H9 (cell line): ENCODE measurements around the gene CACNB2. TPM values are rescaled to one million over a fixed set of nuclear protein-coding genes. Genes with fewer than 3 reads are reported as not detected.

Experiments
- DNase-seq: peaks from one replicate; pipeline ENCODE4 v3.0.0-alpha.2; 2017
- H2AFZ ChIP-seq: one replicate; pipeline ENCODE4 v1.6.1; 2013; ENCODE audit warnings: mild to moderate bottlenecking, low read length, control low read depth, moderate library complexity
- H2AK5ac ChIP-seq: 2 replicates; pipeline ENCODE4 v1.6.1; 2013; ENCODE audit warnings: low read length, control low read depth, mixed read lengths; ENCODE audit not compliant: insufficient read length
- H2BK120ac ChIP-seq: one replicate; pipeline ENCODE4 v1.6.1; 2013; ENCODE audit warnings: low read depth, mild to moderate bottlenecking, low read length, control low read depth, inconsistent platforms; ENCODE audit not compliant: poor library complexity, severe bottlenecking
- H2BK12ac ChIP-seq: 2 replicates; pipeline ENCODE4 v1.6.1; 2013; ENCODE audit warnings: low read length, control low read depth, mixed read lengths, low read depth; ENCODE audit not compliant: insufficient read length
- H2BK15ac ChIP-seq: 2 replicates; pipeline ENCODE4 v1.6.1; 2013; ENCODE audit warnings: low read depth, low read length, control low read depth
- H2BK20ac ChIP-seq: one replicate; pipeline ENCODE4 v1.6.1; 2013; ENCODE audit warnings: low read depth, mild to moderate bottlenecking, low read length, control low read depth, inconsistent platforms; ENCODE audit not compliant: poor library complexity, severe bottlenecking
- H2BK5ac ChIP-seq: 2 replicates; pipeline ENCODE4 v1.6.1; 2013; ENCODE audit warnings: low read length, control low read depth, mixed read lengths; ENCODE audit not compliant: insufficient read length
- H3K14ac ChIP-seq: 2 replicates; pipeline ENCODE4 v1.6.1; 2013; ENCODE audit warnings: low read length, control low read depth; ENCODE audit not compliant: insufficient read depth
- H3K18ac ChIP-seq: 2 replicates; pipeline ENCODE4 v1.6.1; 2013; ENCODE audit warnings: low read depth, mild to moderate bottlenecking, mixed read lengths, low read length, control low read depth; ENCODE audit not compliant: insufficient read length
- H3K23ac ChIP-seq: 2 replicates; pipeline ENCODE4 v1.6.1; 2013; ENCODE audit warnings: low read length, control low read depth, mixed read lengths, low read depth; ENCODE audit not compliant: insufficient read length
- H3K23me2 ChIP-seq: 2 replicates; pipeline ENCODE4 v1.6.1; 2013; ENCODE audit warnings: low read depth, mild to moderate bottlenecking, mixed read lengths, low read length, control low read depth; ENCODE audit not compliant: insufficient read length, poor library complexity, severe bottlenecking
- H3K27ac ChIP-seq: 2 replicates; pipeline ENCODE4 v1.5.1; 2013; ENCODE audit warnings: low read length, control low read depth, mixed read lengths, low read depth; ENCODE audit not compliant: insufficient read length
- H3K27me3 ChIP-seq: 2 replicates; pipeline ENCODE4 v1.6.1; 2013; ENCODE audit warnings: low read length, control low read depth, inconsistent platforms; ENCODE audit not compliant: insufficient read depth
- H3K4ac ChIP-seq: 2 replicates; pipeline ENCODE4 v1.6.1; 2013; ENCODE audit warnings: low read depth, mild to moderate bottlenecking, control low read depth, inconsistent platforms, low read length, moderate library complexity
- H3K4me1 ChIP-seq: 2 replicates; pipeline ENCODE4 v1.6.1; 2013; ENCODE audit warnings: low read length, control low read depth, inconsistent platforms; ENCODE audit not compliant: insufficient read depth
- H3K4me2 ChIP-seq: 2 replicates; pipeline ENCODE4 v1.6.1; 2013; ENCODE audit warnings: low read length, control low read depth, mixed read lengths; ENCODE audit not compliant: insufficient read length, insufficient read depth
- H3K56ac ChIP-seq: 2 replicates; pipeline ENCODE4 v1.6.1; 2013; ENCODE audit warnings: low read depth, mild to moderate bottlenecking, mixed read lengths, low read length, control low read depth; ENCODE audit not compliant: insufficient read length
- H3K79me1 ChIP-seq: 2 replicates; pipeline ENCODE4 v1.6.1; 2013; ENCODE audit warnings: low read depth, mild to moderate bottlenecking, moderate library complexity, low read length, control low read depth, inconsistent platforms; ENCODE audit not compliant: insufficient read depth, poor library complexity, severe bottlenecking
- H3K79me2 ChIP-seq: 2 replicates; pipeline ENCODE4 v1.6.1; 2013; ENCODE audit warnings: low read length, control low read depth, inconsistent platforms; ENCODE audit not compliant: insufficient read depth
- H3K9ac ChIP-seq: 2 replicates; pipeline ENCODE4 v1.6.1; 2013; ENCODE audit warnings: low read length, control low read depth, mixed read lengths; ENCODE audit not compliant: insufficient read length; ENCODE audit errors: extremely low read depth
- H3K9me3 ChIP-seq: one replicate; pipeline ENCODE4 v1.6.1; 2013; ENCODE audit warnings: low read depth, low read length, inconsistent platforms; ENCODE audit not compliant: control insufficient read depth
- H3T11ph ChIP-seq: one replicate; pipeline ENCODE4 v1.6.1; 2013; ENCODE audit warnings: mild to moderate bottlenecking, low read length, control low read depth, inconsistent platforms
- H4K20me1 ChIP-seq: one replicate; pipeline ENCODE4 v1.6.1; 2013; ENCODE audit not compliant: control insufficient read depth, insufficient read length, insufficient read depth
- H4K5ac ChIP-seq: 2 replicates; pipeline ENCODE4 v1.6.1; 2013; ENCODE audit warnings: low read depth, mild to moderate bottlenecking, mixed read lengths, low read length, control low read depth; ENCODE audit not compliant: insufficient read length
- H4K8ac ChIP-seq: replicated peaks from 2 replicates; pipeline ENCODE4 v1.6.1; 2013; ENCODE audit warnings: low read length, control low read depth, mixed read lengths, low read depth; ENCODE audit not compliant: insufficient read length
- H4K91ac ChIP-seq: 2 replicates; pipeline ENCODE4 v1.6.1; 2013; ENCODE audit warnings: low read depth, mild to moderate bottlenecking, moderate library complexity, mixed read lengths, low read length, control low read depth; ENCODE audit not compliant: insufficient read length
- H3K27ac Mint-ChIP-seq, 3 experiments: 2 replicates in 2 of 3; 3 replicates in 1 of 3; pipeline ENCODE4 v1.8.0; 2020 to 2021; ENCODE audit warnings: mixed read lengths in 3 of 3, mild to moderate bottlenecking in 1 of 3, moderate library complexity in 1 of 3
- H3K27me3 Mint-ChIP-seq: 2 replicates; pipeline ENCODE4 v1.8.0; 2021; ENCODE audit warnings: low read depth, mild to moderate bottlenecking, moderate library complexity, mixed read lengths
- H3K36me3 Mint-ChIP-seq, 3 experiments: 2 replicates in 2 of 3; 3 replicates in 1 of 3; pipeline ENCODE4 v1.8.0; 2020 to 2021; ENCODE audit warnings: low read depth in 3 of 3, mixed read lengths in 3 of 3; ENCODE audit not compliant: insufficient read depth in 1 of 3
- H3K4me1 Mint-ChIP-seq, 2 experiments: 2 replicates each; pipeline ENCODE4 v1.8.0; 2020; ENCODE audit warnings: mixed read lengths in 2 of 2
- H3K4me3 Mint-ChIP-seq, 2 experiments: 2 replicates in 1 of 2; 3 replicates in 1 of 2; pipeline ENCODE4 v1.8.0; 2020 to 2021; ENCODE audit warnings: mild to moderate bottlenecking in 2 of 2, mixed read lengths in 2 of 2, moderate library complexity in 1 of 2
- H3K9me3 Mint-ChIP-seq, 2 experiments: 2 replicates in 1 of 2; 3 replicates in 1 of 2; pipeline ENCODE4 v1.8.0; 2020; ENCODE audit warnings: mild to moderate bottlenecking in 2 of 2, mixed read lengths in 2 of 2, moderate library complexity in 1 of 2
- CTCF ChIP-seq: fragments of 200-600 bp; sonication (generic); conservative IDR thresholded peaks from 3 replicates; pipeline ENCODE4 v1.8.0; 2021; ENCODE audit warnings: antibody characterized with exemption, mild to moderate bottlenecking
- WGBS: extraction: QIAGEN DNeasy Blood & Tissue Kit; methylation state at CpG from one replicate; pipeline ENCODE4 v1.1.7; 2013; ENCODE audit warnings: missing lambda C conversion rate, low lambda C conversion rate, mixed read lengths; ENCODE audit not compliant: insufficient read length; ENCODE audit errors: extremely low coverage; 5-methylcytosine and 5-hydroxymethylcytosine counted together
- total RNA-seq: library from RNA; stranded (reverse); gene quantifications from 2 replicates; pipeline ENCODE4 v1.2.1, GENCODE V29; 2021

The CACNB2 gene
- total RNA-seq, 1 experiment from 2014 or later: 2.6 TPM

DNA sequence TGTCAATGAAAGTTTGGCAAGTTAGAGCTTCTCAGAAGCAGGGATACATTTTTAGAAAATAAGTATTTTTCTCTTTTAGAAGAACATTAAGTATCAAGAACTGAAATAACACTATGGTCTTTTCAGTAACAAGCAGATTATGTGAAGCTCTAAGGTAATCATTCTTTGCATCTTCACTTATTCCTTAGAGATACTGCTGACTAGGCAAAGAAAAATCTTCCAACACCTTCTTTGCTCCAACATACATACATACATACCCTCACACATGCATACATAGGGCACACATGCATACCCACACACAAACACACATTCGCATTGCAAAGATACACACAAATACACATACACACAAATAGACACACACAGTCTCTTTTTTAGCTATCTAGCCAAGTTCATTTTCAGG lies 37.8 kb upstream of the CACNB2 start:
- Histone ChIP-seq H2BK20ac (no peak overlapping the region), H3K27ac (no peak overlapping the region), H3K4ac (no peak overlapping the region), H3K14ac (no peak overlapping the region), H3K9ac (no peak overlapping the region), H2AK5ac (no peak overlapping the region), H3K4me2 (no peak overlapping the region), H3K79me2 (no peaks in the 10 kb centered on the region), H2BK5ac (no peak overlapping the region), H2AFZ (no peak overlapping the region), H4K5ac (no peak overlapping the region), H4K20me1 (no peaks in the 10 kb centered on the region), H3K9me3 (no peaks in the 10 kb centered on the region), H3K27me3 (no peaks in the 10 kb centered on the region), H3K18ac (no peak overlapping the region), H3K4me1 (peaks cover 2% of the 10 kb centered on the region; the same call in 1 of the 2 replicates), H3K79me1 (no peaks in the 10 kb centered on the region), H3K56ac (no peak overlapping the region), H4K91ac (no peak overlapping the region), H3K23ac (no peak overlapping the region), H2BK120ac (no peak overlapping the region), H2BK15ac (no peak overlapping the region), H4K8ac (no peak overlapping the region), H3T11ph (no peak overlapping the region), H2BK12ac (no peak overlapping the region), H3K23me2 (no peaks in the 10 kb centered on the region)
- Mint-ChIP-seq H3K36me3 (no peaks in the 10 kb centered on the region), H3K4me1 (peaks cover 6 to 7% of the 10 kb centered on the region in 2 experiments), H3K9me3 (no peaks in the 10 kb centered on the region), H3K27ac (no peak overlapping the region), H3K4me3 (no peak overlapping the region), H3K27me3 (no peaks in the 10 kb centered on the region)
- WGBS: no CpG with 5 or more reads among the region's 1 CpG
- no peak for DNase-seq
- TF ChIP-seq CTCF: no peak
